ENCODE measurements around the gene QSOX1. TPM values are rescaled to one million over a fixed set of nuclear protein-coding genes. Genes with fewer than 3 reads are reported as not detected.

QSOX1 gene
- total RNA-seq, 1 experiment from 2014 or later: 69.0 TPM

DNA sequence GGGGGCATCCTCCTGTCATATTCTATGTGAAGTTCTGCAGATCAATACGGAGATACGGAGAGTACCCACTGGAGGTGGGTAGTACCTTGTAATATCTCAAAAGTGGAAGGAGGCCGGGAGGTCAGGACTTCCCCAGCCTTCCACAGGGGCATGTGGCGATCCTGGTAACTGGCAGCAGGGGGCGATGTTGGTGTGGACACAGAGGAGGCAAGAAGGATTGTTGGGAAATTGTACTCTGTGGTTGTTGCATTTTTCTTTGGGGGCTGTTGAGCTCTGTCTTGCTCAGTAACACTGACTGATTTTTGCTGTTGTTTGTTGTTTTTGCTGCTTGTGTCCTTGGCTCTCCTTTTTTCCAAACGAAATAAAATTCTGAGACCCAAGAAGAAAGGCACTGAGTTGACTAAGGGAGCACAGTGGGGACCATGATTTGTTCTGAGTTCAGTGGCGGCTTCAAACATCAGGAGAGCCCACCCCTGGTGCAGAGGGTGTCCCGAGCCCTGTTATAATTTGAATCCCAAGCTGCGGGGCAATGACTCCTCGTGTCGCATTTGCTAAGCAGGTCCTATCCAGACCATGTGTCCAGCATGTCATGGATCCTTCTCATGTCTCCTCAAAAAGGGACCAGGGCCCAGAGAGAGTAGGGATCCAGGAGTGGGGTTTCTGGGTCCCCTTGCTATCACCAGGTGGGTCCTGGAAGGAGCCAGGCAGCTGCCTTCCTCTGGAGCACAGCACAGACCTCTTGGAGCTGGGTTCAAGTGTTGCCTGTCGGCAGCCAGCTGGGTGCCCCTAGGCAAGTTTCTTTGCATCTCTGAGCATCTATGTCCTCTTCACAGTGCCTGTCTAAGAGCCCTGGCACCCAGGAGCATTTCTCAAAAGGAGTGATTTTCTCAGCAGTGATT lies 98.2 kb downstream of the QSOX1 start:
- Histone ChIP-seq H3K4me1 (ENCODE audit: insufficient read depth, low read length, poor library complexity, severe bottlenecking) (no peaks in the 10 kb centered on the region), H3K27ac (ENCODE audit: low read depth, low read length, poor library complexity, severe bottlenecking) (no peak overlapping the region), H3K9me3 (ENCODE audit: low read depth, low read length, poor library complexity, severe bottlenecking) (no peaks in the 10 kb centered on the region), H3K36me3 (ENCODE audit: insufficient read depth, low read length, poor library complexity, severe bottlenecking) (no peaks in the 10 kb centered on the region), H3K27me3 (replicated peaks; ENCODE audit: insufficient read depth, low read depth, low read length, poor library complexity) (no peaks in the 10 kb centered on the region), H3K4me3 (ENCODE audit: low read depth, low read length, poor library complexity, severe bottlenecking) (no peak overlapping the region)
- CTCF ChIA-PET: interaction anchor here (0.6 to 1.9 kb wide), 5 partner anchors 9 to 229 kb away, joined by 3 to 6 read pairs (median 4); no protein-coding TSS in a partner anchor
- no TSS peak for BruUV-seq (replicated peaks)
- POLR2A ChIA-PET (ENCODE audit: low non-redundant PET): no interaction called here
- intact Hi-C loops (cut with micrococcal nuclease; ENCODE audit: unreplicated experiment): loop anchor here (1.0 to 2.0 kb wide), 2 partner anchors 163 to 230 kb away; no protein-coding TSS in a partner anchor
- peak; percentile 80 for DNase-seq (ENCODE audit: low spot score)
- TF ChIP-seq, protein P1, sequence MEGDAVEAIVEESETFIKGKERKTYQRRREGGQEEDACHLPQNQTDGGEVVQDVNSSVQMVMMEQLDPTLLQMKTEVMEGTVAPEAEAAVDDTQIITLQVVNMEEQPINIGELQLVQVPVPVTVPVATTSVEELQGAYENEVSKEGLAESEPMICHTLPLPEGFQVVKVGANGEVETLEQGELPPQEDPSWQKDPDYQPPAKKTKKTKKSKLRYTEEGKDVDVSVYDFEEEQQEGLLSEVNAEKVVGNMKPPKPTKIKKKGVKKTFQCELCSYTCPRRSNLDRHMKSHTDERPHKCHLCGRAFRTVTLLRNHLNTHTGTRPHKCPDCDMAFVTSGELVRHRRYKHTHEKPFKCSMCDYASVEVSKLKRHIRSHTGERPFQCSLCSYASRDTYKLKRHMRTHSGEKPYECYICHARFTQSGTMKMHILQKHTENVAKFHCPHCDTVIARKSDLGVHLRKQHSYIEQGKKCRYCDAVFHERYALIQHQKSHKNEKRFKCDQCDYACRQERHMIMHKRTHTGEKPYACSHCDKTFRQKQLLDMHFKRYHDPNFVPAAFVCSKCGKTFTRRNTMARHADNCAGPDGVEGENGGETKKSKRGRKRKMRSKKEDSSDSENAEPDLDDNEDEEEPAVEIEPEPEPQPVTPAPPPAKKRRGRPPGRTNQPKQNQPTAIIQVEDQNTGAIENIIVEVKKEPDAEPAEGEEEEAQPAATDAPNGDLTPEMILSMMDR (conservative IDR thresholded peaks at IDR 0.05; ENCODE audit: low read depth, low read length): peak; percentile 92
- TF ChIP-seq EZH2 (IDR thresholded peaks at IDR 0.05; ENCODE audit: borderline replicate concordance, low read depth, low read length, poor library complexity, severe bottlenecking): no peak

Other genes starting within 250 kb of the QSOX1 start
- 39.2 and 42.2 TPM in 2 replicates for gene CEP350, start 200.1 kb upstream of the QSOX1 start, total RNA-seq (2021)
- 0.07 TPM in 1 of 2 replicates, not detected in the other for gene LHX4, start 75.4 kb downstream of the QSOX1 start, total RNA-seq (2021)